B cell (primary cell): Measurements from ENCODE around the gene C3orf85. TPM values are rescaled to one million over a fixed set of nuclear protein-coding genes. Genes with fewer than 3 reads are reported as not detected.

ENCODE experiments used
- ATAC-seq: fragments of 200-7000 bp; cut with Tn5 transposase; one replicate; pipeline ENCODE4 v1.10.0; 2021; ENCODE audit warnings: low read depth, mild to moderate bottlenecking, moderate number of reproducible peaks, moderate library complexity
- CTCF ChIA-PET: fragments of 350-600 bp; sonication (Branson Sonifier 250); formaldehyde crosslinking; loops from one replicate; lab custom pipeline; 2021; ENCODE audit warnings: antibody characterized with exemption, inconsistent platforms; lab: Charles Lee
- POLR2A ChIA-PET: fragments of 350-600 bp; sonication (Branson Sonifier 250); formaldehyde crosslinking; loops from one replicate; lab custom pipeline; 2021; ENCODE audit warnings: antibody characterized with exemption; lab: Charles Lee
- DNase-seq: peaks from one replicate; pipeline ENCODE4 v3.0.0; 2013
- H2AFZ ChIP-seq: 2 replicates; pipeline ENCODE4 v1.6.1; 2012; ENCODE audit warnings: mild to moderate bottlenecking, low read depth, low read length; ENCODE audit not compliant: insufficient read depth, poor library complexity, severe bottlenecking
- H3K27ac ChIP-seq, 2 donors: 1 replicate in 1 of 2; 2 replicates in 1 of 2; pipeline ENCODE4 v1.5.1; 2012 to 2013; ENCODE audit warnings: low read length in 2 of 2, mild to moderate bottlenecking in 2 of 2, moderate library complexity in 1 of 2
- H3K27me3 ChIP-seq, 4 experiments: fragments of 200-600 bp in 1 of 4; sonication (generic) in 1 of 4; replicated peaks in 1 of 4; 1 replicate in 2 of 4; 2 replicates in 2 of 4; pipeline versions ENCODE4 v1.6.1 to v1.7.0; 2013 to 2016; ENCODE audit warnings: low read length in 3 of 4, mild to moderate bottlenecking in 2 of 4, mixed read lengths in 1 of 4, moderate library complexity in 1 of 4; ENCODE audit not compliant: insufficient read depth in 4 of 4, control insufficient read depth in 3 of 4; ENCODE audit errors: control extremely low read depth in 1 of 4
- H3K36me3 ChIP-seq, 2 experiments: replicated peaks in 1 of 2; 1 replicate in 1 of 2; 2 replicates in 1 of 2; pipeline versions ENCODE4 v1.6.1 to v1.7.1; 2013; ENCODE audit warnings: low read length in 1 of 2; ENCODE audit not compliant: insufficient read depth in 2 of 2, control insufficient read depth in 1 of 2; ENCODE audit errors: control extremely low read depth in 1 of 2, extremely low read depth in 1 of 2
- H3K4me1 ChIP-seq, 2 donors: fragments of 200-600 bp in 1 of 2; sonication (generic) in 1 of 2; 1 replicate in 1 of 2; 2 replicates in 1 of 2; pipeline versions ENCODE4 v1.5.1 to v1.6.1; 2013 to 2017; ENCODE audit warnings: low read length in 2 of 2; ENCODE audit not compliant: control insufficient read depth in 2 of 2, insufficient read depth in 2 of 2
- H3K4me2 ChIP-seq: replicated peaks from 2 replicates; pipeline ENCODE3; 2012; ENCODE audit warnings: mild to moderate bottlenecking, low read depth, low read length; ENCODE audit not compliant: poor library complexity, severe bottlenecking
- H3K4me3 ChIP-seq, 5 experiments: fragments of 200-600 bp in 1 of 5; sonication (generic) in 1 of 5; 1 replicate in 3 of 5; 2 replicates in 2 of 5; pipeline versions ENCODE4 v1.5.1 to v1.7.0; 2011 to 2016; ENCODE audit warnings: low read length in 4 of 5, mild to moderate bottlenecking in 4 of 5, low read depth in 2 of 5, control low read depth in 1 of 5, moderate library complexity in 1 of 5; ENCODE audit not compliant: insufficient read depth in 1 of 5; ENCODE audit errors: control extremely low read depth in 1 of 5, extremely low read depth in 1 of 5
- H3K79me2 ChIP-seq: fragments of 200-600 bp; sonication (generic); one replicate; pipeline ENCODE4 v1.6.0; 2016; ENCODE audit warnings: low read length; ENCODE audit not compliant: control insufficient read depth, insufficient read depth
- H3K9ac ChIP-seq: fragments of 200-600 bp; sonication (generic); 2 replicates; pipeline ENCODE4 v1.6.1; 2017; ENCODE audit warnings: mild to moderate bottlenecking, low read length, moderate library complexity
- H3K9me3 ChIP-seq, 3 donors: one replicate each; pipeline versions ENCODE4 v1.6.1 to v1.7.1; 2013; ENCODE audit warnings: low read length in 2 of 3; ENCODE audit not compliant: control insufficient read depth in 2 of 3, insufficient read depth in 1 of 3; ENCODE audit errors: control extremely low read depth in 1 of 3
- H4K20me1 ChIP-seq: 2 replicates; pipeline ENCODE4 v1.6.0; 2012; ENCODE audit warnings: mild to moderate bottlenecking, low read length; ENCODE audit not compliant: insufficient read depth, control insufficient read depth, poor library complexity, severe bottlenecking
- H3K27ac Mint-ChIP-seq: one replicate; pipeline ENCODE4 v1.8.0; 2021; ENCODE audit warnings: mixed read lengths
- H3K27me3 Mint-ChIP-seq: one replicate; pipeline ENCODE4 v1.8.0; 2021; ENCODE audit warnings: mixed read lengths
- H3K4me1 Mint-ChIP-seq: one replicate; pipeline ENCODE4 v1.8.0; 2021; ENCODE audit warnings: mixed read lengths
- H3K4me3 Mint-ChIP-seq: one replicate; pipeline ENCODE4 v1.8.0; 2021; ENCODE audit warnings: mixed read lengths
- H3K9me3 Mint-ChIP-seq: one replicate; pipeline ENCODE4 v1.8.0; 2022; ENCODE audit warnings: mixed read lengths; ENCODE audit not compliant: insufficient read depth
- CTCF ChIP-seq: fragments of 200-600 bp; IDR thresholded peaks from one replicate; pipeline ENCODE4 v1.8.0; 2022; ENCODE audit warnings: antibody characterized with exemption, mild to moderate bottlenecking
- EZH2 ChIP-seq: IDR thresholded peaks from 2 replicates; pipeline ENCODE4 v1.6.1; 2012; ENCODE audit warnings: borderline replicate concordance, low read depth, mild to moderate bottlenecking, moderate library complexity, low read length; ENCODE audit not compliant: insufficient read depth, poor library complexity, severe bottlenecking
- WGBS: methylation state at CpG from one replicate; pipeline ENCODE4 v1.1.5; 2013; ENCODE audit warnings: missing lambda C conversion rate; ENCODE audit not compliant: insufficient coverage; 5-methylcytosine and 5-hydroxymethylcytosine counted together
- intact Hi-C: fragments of 100-400 bp; cut with micrococcal nuclease; formaldehyde crosslinking; loops from one replicate; pipeline ENCODE4 v1.10.0; 2022
- polyA plus RNA-seq: library from polyadenylated mRNA; depleted of rRNA; stranded (reverse); fragments of >200 nt; gene quantifications from 2 replicates; pipeline ENCODE4 v1.2.3, GENCODE V29; 2012
- total RNA-seq, 2 donors: library from RNA; stranded (reverse); fragments of 120-200 nt in 1 of 2; gene quantifications; 1 replicate in 1 of 2; 2 replicates in 1 of 2; pipeline versions ENCODE4 v1.2.3 to v1.2.4, GENCODE V29; 2013 to 2022

Gene C3orf85
- total and polyA plus RNA-seq, 2 donors (not counting 1 experiment from before 2014, with no cell fraction given): not detected

- Mint-ChIP-seq H3K4me3 (no peak overlapping the region), H3K27ac (no peak overlapping the region), H3K9me3 (no peaks in the 10 kb centered on the region), H3K4me1 (no peaks in the 10 kb centered on the region), H3K27me3 (peaks cover 5% of the 10 kb centered on the region)
- ChIA-PET CTCF (interaction anchor here (0.9 to 1.6 kb wide), 2 partner anchors 9 to 68 kb away, joined by 3 to 5 read pairs; no protein-coding TSS in a partner anchor), POLR2A (no interaction called here)
- ATAC-seq (no peak), DNase-seq (no peak)
- WGBS: 67% methylated on average over 1 of the region's 2 CpGs
- H4K20me1 ChIP-seq: no peaks in the 10 kb centered on the region
- no peak overlapping the region for H3K4me3 ChIP-seq
- H3K4me1 ChIP-seq: no peaks in the 10 kb centered on the region
- H3K36me3 ChIP-seq: no peaks in the 10 kb centered on the region
- H3K4me2 ChIP-seq: no peak overlapping the region
- no peak for TF ChIP-seq CTCF
- TF ChIP-seq EZH2: no peak
- H2AFZ ChIP-seq: no peak overlapping the region
- no peaks in the 10 kb centered on the region for H3K9me3 ChIP-seq
- no peak overlapping the region for H3K9ac ChIP-seq
- no peaks in the 10 kb centered on the region for H3K79me2 ChIP-seq
- no peak overlapping the region for H3K27ac ChIP-seq
- no peaks in the 10 kb centered on the region for H3K27me3 ChIP-seq
- intact Hi-C loops: no loop called here
These were observed 44.7 kb upstream of the C3orf85 start for GRCh38 chr3:109091846-109092245.

GRCh38 chr3:109093561-109093960 lies 43.0 kb upstream of the C3orf85 start:
- TF ChIP-seq EZH2: no peak
- TF ChIP-seq CTCF: no peak

More at GRCh38 chr3:109093561-109093960, 43.0 kb upstream of the C3orf85 start:
- no peak overlapping the region for H3K27ac ChIP-seq
- intact Hi-C loops: no loop called here
- DNase-seq (no peak), ATAC-seq (no peak)
- H3K4me1 ChIP-seq: no peaks in the 10 kb centered on the region
- CTCF ChIA-PET: no interaction called here
- no peaks in the 10 kb centered on the region for H3K27me3 Mint-ChIP-seq
- no peaks in the 10 kb centered on the region for H3K9me3 Mint-ChIP-seq
- POLR2A ChIA-PET: no interaction called here
- H3K4me1 Mint-ChIP-seq: no peaks in the 10 kb centered on the region
- no peaks in the 10 kb centered on the region for H3K9me3 ChIP-seq
- H3K4me3 ChIP-seq: no peak overlapping the region
- H3K4me3 Mint-ChIP-seq: no peak overlapping the region
- H2AFZ ChIP-seq: no peak overlapping the region
- H3K9ac ChIP-seq: no peak overlapping the region
- no peak overlapping the region for H3K27ac Mint-ChIP-seq
- H3K4me2 ChIP-seq: no peak overlapping the region
- no peaks in the 10 kb centered on the region for H3K36me3 ChIP-seq
- no peaks in the 10 kb centered on the region for H3K79me2 ChIP-seq
- H4K20me1 ChIP-seq: no peaks in the 10 kb centered on the region
- H3K27me3 ChIP-seq: no peaks in the 10 kb centered on the region
